ENCODE data around the gene DERA.

- no peak for TF ChIP-seq EZH2 (IDR thresholded peaks at IDR 0.05; ENCODE audit: low read length, missing control alignments)
- no peak for TF ChIP-seq CTCF (conservative IDR thresholded peaks at IDR 0.05 in 1 of 2, IDR thresholded peaks at IDR 0.05 in 1 of 2; ENCODE audit: low read depth in 1 of 2, low read length in 2 of 2)
These were observed 73.1 kb downstream of the DERA start for GRCh38 chr12:15984097-15984800.

Measured in fibroblast of lung (primary cell).